Cardiac fibroblast (primary cell): ENCODE data around the gene CFP.

Experiments
- DNase-seq, 2 donors: peaks; one replicate each; pipeline versions ENCODE4 v3.0.0 to v3.0.0-alpha.2; 2010; ENCODE audit warnings: low read depth in 2 of 2
- H3K4me3 ChIP-seq, 2 donors: replicated peaks in 1 of 2; 1 replicate in 1 of 2; 2 replicates in 1 of 2; pipeline ENCODE4 v1.5.1; 2011; ENCODE audit warnings: low read depth in 2 of 2, low read length in 2 of 2, mild to moderate bottlenecking in 2 of 2, moderate library complexity in 1 of 2
- TF ChIP-seq, protein P1 (sequence below): IDR thresholded peaks from one replicate; pipeline ENCODE4 v1.5.1; 2011; ENCODE audit warnings: low read depth, mild to moderate bottlenecking, low read length, inconsistent platforms

The CFP gene

GRCh38 chrX:47625365-47625764 lies 4.4 kb downstream of the CFP start:
- no peak for DNase-seq
- TF ChIP-seq, protein P1, sequence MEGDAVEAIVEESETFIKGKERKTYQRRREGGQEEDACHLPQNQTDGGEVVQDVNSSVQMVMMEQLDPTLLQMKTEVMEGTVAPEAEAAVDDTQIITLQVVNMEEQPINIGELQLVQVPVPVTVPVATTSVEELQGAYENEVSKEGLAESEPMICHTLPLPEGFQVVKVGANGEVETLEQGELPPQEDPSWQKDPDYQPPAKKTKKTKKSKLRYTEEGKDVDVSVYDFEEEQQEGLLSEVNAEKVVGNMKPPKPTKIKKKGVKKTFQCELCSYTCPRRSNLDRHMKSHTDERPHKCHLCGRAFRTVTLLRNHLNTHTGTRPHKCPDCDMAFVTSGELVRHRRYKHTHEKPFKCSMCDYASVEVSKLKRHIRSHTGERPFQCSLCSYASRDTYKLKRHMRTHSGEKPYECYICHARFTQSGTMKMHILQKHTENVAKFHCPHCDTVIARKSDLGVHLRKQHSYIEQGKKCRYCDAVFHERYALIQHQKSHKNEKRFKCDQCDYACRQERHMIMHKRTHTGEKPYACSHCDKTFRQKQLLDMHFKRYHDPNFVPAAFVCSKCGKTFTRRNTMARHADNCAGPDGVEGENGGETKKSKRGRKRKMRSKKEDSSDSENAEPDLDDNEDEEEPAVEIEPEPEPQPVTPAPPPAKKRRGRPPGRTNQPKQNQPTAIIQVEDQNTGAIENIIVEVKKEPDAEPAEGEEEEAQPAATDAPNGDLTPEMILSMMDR, result no peak
- no peak overlapping the region for H3K4me3 ChIP-seq

DNA sequence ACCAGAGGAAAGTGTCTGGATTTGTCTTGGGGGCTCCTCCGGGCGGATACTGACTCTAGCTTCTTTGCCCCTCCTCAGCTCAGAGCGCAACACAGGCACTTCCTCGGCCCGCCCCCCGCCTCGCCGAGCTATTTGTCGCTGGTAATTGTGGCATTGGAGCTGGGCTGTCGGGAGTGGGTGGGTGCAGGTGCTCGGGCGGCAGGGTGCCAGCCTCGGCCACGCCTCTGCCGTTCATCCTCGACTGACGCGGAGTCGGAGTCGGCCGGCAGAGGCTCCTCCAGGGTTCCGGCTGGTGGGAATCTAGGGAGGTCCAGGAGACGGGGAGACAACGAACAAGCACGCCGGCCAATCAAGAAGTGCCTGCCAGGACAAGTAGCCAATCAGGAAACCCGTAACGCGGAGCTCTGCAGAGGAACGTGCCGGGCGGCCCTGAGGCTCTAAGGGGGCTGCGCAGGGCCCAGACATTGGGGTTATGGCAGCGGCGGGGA lies 6.1 kb downstream of the CFP start:
- DNase-seq, result peak; percentile 73 to 86
- H3K4me3 ChIP-seq, result peak overlapping the region; percentile 31 to 40

GRCh38 chrX:47621851-47622250 lies 7.9 kb downstream of the CFP start:
- no peak overlapping the region for H3K4me3 ChIP-seq
- TF ChIP-seq, protein P1, result no peak

More for the DNA sequence above, 6.1 kb downstream of the CFP start:
- TF ChIP-seq, protein P1, result no peak

GRCh38 chrX:47620303-47620685 lies 9.4 kb downstream of the CFP start:
- TF ChIP-seq, protein P1, result no peak
- DNase-seq, result no peak
- H3K4me3 ChIP-seq, result no peak overlapping the region

More at GRCh38 chrX:47621851-47622250, 7.9 kb downstream of the CFP start:
- DNase-seq, result no peak

DNA sequence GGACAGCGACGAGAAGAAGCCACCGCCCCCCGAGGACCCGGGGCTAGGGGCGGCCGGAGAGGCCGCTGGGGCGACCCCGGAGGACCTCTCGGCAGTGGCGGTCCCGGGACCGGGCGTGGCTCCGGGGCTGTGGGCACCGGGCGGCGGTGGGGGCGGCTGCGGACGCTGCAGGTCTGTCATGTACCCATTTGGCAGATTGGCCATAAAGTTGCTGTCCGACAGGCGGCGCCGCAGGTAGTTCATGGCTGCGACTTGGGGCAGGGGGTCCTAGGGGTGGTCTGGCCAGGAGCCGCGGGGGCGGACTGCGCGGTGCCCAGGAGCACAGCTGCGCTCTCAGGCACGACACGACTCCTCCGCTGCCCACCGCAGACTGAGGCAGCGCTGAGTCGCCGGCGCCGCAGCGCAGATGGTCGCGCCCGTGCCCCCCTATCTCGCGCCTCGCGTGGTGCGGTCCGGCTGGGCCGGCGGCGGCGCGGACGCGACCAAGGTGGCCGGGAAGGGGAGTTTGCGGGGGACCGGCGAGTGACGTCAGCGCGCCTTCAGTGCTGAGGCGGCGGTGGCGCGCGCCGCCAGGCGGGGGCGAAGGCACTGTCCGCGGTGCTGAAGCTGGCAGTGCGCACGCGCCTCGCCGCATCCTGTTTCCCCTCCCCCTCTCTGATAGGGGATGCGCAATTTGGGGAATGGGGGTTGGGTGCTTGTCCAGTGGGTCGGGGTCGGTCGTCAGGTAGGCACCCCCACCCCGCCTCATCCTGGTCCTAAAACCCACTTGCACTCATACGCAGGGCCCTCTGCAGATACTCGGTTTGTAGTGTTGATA lies 10.0 kb downstream of the CFP start, which contains the start of gene SYN1:
Gene SYN1 (minus strand): TSS at position 372 of the 817 bp plus-strand sequence. CDS start 129 bp downstream, at position 243.
- DNase-seq, result peak; percentile 77 to 88
- TF ChIP-seq, protein P1, result no peak
- peak within 1 kb of the TSS; percentile 39 to 51 for H3K4me3 ChIP-seq

DNA sequence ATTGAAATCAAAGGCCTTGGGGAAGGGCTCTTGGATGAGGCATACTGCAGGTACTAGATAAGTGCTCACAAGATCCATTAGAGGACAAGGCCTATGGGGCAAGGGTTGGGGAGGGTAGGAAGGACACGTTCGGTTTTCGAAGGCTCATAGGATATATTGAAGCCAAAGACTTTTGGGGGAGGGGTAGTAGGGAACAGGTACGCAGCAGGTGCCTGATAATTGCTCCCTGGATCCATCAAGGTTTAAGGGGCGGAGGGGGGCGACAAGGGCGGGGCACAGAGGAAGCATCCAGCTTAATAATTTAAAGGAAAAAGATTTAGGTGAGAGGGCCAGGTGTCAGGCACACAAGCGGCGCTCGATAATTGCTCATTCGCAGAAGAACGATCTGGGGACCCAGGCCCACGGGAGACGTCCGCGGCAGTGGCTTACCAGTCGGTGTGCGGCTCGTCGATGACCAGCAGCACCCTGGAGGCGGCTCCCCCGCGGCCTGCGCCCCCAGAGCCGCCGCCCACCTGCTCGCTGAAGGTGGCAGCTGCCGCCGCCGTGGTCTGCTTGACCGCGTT lies 10.7 kb downstream of the CFP start:
- peak overlapping the region in 1 of 2 donors; percentile 51 for H3K4me3 ChIP-seq
- TF ChIP-seq, protein P1, result no peak
- DNase-seq, result no peak
